Measurements from ENCODE around the gene MYPN.

DNA sequence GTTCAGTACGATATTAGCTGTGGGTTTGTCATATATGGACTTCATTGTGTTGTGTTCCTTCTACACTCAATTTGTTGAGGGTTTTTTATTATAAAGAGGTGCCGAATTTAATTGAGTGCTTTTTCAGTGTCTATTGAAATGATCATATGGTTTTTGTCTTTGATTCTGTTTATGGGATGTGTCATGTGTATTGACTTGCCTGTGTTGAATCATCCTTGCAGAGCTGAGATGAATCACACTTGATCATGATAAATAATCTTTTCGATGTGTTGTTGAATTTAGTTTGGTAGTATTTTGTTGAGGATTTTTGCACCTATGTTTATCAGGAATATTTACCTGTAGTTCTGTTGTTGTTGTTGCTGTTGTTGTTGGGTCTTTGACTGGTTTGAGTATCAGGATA lies 82.8 kb downstream of the MYPN start:
- no peak for TF ChIP-seq CTCF (IDR thresholded peaks at IDR 0.05)
- TF ChIP-seq EZH2 (IDR thresholded peaks at IDR 0.05; ENCODE audit: borderline replicate concordance, insufficient read depth, low read depth, low read length, poor library complexity, severe bottlenecking) = no peak

Data from B cell (primary cell).